ENCODE results near the gene APOBEC3A.

- no peak for TF ChIP-seq CTCF (IDR thresholded peaks at IDR 0.05 in 2 of 3, conservative IDR thresholded peaks at IDR 0.05 in 1 of 3; ENCODE audit: control insufficient read depth in 2 of 3, extremely low read depth in 1 of 3, insufficient read depth in 1 of 3, low read depth in 3 of 3, low read length in 3 of 3)
- TF ChIP-seq EP300 (IDR thresholded peaks at IDR 0.05; ENCODE audit: borderline replicate concordance in 1 of 2, control insufficient read depth in 1 of 2, low read depth in 2 of 2, low read length in 2 of 2) = no peak
- TF ChIP-seq KDM1A (IDR thresholded peaks at IDR 0.05; ENCODE audit: borderline replicate concordance) = no peak
- TF ChIP-seq ZSCAN29 (IDR thresholded peaks at IDR 0.05) = no peak
- TF ChIP-seq MLLT1 (IDR thresholded peaks at IDR 0.05) = no peak
- no peak for TF ChIP-seq RFX5 (IDR thresholded peaks at IDR 0.05; ENCODE audit: low read depth, low read length)
- no peak for TF ChIP-seq IRF5 (IDR thresholded peaks at IDR 0.05; ENCODE audit: borderline replicate concordance)
- no peak for TF ChIP-seq POLR2A (IDR thresholded peaks at IDR 0.05; ENCODE audit: low read depth, low read length)
Observed at GRCh38 chr22:38944653-38945052, 12.8 kb upstream of the APOBEC3A start.
